ENCODE measurements around the gene TALDO1.
"Not testable (repeated sequence)": the region's sequence is repeated elsewhere in the genome, so short reads cannot be mapped to it uniquely, and the experiment has no call there.

TALDO1 gene

DNA sequence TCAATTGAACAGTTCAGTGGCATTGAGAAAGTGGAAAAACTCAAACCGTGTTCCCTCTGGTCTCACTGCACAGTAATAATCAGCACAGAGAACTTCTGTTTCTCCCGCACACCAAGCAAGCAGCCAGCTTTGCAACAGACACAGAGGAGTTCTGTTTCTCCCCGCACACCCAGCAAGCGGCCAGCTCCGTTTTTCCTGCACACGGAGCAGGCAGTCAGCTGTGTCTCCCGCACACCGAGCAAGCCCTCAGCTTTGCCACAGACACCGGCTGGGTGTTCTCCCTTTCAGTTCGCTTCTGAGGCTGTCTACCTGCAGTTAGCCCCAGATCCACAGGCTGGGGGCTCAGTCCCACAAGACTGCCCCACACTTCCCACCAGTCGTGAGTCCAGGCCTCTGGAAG, 9.9 kb upstream of the TALDO1 start:
- no peak for DNase-seq (ENCODE audit: low read depth)

DNA sequence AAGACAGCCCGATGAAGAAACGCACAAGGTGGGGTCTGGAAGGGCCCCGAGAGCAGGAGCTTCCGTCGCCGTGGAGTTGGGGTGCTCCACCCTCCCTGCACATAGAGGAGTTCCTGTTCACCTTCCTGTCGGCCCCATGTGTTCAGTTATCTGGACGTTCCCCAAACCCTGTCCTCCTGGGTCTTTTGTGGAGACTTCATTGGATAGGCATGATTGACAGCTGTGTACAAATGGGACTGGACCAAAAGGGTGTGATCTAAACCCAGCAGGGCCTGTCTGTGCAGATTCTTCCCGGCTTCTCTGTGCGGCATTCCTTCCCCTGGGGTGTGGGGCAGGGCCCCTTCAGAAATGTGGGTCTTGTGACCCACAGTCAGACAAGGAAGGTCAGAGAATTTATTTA, 9.4 kb upstream of the TALDO1 start:
- not testable (repeated sequence) for DNase-seq (ENCODE audit: low read depth)

DNA sequence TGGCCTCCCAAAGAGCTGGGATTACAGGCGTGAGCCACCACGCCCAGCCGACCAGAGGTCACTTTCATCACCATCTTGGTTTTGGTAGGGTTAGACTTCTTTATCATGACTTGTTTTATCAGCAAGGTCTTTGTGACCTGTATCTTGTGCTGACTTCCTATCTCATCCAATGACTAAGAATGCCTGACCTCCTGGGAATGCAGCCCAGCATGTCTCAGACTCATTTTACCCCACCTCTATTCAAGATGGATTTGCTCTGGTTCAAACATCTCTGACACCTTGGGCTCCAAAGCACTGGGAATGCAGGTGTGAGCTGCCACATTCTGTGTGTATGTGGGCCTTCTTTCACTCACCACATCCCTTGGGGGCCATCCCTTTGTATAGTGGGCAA, 5.1 kb upstream of the TALDO1 start:
- DNase-seq (ENCODE audit: low read depth), result no peak

DNA sequence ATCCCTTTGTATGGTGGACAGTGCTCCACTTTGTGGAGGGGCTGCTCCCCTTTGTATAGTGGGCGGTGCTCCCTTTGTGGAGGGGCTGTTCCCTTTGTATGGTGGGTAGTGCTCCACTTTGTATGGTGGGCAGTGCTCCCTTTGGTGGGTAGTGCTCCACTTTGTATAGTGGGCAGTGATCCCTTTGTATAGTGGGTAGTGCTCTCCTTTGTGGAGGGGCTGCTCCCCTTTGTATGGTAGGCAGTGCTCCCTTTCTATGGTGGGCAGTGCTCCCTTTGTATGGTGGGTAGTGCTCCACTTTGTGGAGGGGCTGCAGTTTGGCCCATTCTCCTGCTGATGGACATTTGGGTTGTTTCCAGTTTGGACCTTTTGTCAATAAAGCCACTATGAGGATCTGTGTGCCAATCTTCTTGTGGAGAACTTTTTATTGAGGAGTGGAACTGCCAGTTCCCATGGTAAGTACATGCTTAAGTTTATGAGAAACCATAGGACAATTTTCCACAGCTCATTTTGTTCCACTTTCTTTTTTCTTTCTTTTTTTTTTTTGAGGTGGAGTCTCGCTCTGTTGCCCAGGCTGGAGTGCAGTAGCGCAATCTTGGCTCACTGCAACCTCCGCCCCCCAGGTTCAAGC, 4.6 kb upstream of the TALDO1 start:
- DNase-seq (ENCODE audit: low read depth), result no peak

DNA sequence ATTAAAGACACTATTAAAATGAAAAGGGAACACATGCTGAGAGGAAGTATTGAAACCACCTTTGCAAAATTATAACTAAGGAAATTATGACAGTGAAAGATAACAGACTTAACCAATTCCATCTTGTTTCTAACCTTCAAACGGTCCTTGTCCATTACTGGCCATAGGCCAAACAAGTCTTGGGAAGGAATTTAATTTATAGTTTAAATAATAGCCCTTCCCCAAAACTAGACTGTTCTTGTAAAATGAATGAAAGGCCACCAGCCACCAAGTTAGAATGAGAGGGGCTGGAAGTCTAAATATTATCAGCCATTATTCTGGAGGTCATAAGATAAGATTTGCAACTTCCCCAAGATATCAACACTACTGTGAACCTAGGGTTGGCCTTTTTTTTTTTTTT, 1.8 kb upstream of the TALDO1 start:
- DNase-seq (ENCODE audit: low read depth), result no peak

DNA sequence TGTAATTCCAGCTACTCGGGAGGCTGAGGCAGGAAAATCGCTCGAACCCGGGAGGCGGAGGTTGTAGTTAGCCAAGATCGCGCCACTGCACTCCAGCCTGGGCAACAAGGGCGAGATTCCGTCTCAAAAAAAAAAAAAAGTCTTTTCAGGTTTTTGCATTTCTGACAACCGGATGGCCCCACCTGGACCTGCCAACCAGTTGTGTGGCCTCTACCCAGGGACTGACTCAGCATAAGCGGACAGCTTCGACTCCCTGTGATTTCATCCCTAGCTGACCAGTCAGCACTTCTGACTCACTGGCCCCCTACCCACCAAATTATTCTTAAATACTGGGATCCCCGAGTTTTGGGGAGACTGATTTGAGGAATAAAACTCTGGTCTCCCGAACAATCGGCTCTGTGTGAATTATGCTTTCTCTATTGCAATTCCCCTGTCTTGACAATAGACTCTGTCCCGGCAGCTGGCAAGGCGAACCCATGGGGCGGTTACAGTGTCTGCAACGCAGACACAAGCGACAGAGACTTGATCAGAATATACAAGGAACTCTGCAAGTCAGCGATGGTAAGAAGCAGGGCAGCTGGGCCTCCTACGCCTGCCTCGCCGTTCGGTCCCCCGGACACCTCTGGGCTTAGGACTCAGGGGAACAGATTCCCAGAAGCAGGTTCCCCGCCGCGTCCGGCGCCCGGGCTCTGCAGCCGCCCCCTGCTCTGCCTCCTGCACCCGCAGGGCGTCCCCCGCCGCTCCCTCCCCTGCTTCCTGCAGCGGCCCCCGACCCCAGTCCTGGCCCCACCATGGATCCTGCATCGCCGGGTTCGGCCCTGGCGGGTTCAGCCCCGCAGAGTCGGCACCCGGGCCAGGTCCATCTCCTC, 741 bp upstream of the TALDO1 start:
- no peak for DNase-seq (ENCODE audit: low read depth)

DNA sequence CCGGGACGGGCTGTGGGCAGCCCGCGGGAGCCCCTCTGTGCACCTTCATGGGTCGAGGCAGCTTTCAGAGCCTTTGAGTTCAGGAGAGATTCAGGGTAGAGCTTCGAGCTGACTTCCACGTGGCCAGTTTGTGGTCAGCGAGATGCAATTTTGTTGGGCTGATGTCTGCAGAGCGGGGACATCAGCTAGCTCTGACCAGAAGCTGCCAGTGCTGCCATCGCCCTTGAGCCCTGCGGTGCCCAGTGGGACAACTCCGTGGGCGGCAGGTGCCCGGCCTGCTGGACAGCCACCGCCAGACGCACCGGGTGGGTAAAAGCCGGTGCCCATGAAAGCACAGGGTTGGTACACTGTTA, 719 bp downstream of the TALDO1 start:
- no peak for DNase-seq (ENCODE audit: low read depth)

DNA sequence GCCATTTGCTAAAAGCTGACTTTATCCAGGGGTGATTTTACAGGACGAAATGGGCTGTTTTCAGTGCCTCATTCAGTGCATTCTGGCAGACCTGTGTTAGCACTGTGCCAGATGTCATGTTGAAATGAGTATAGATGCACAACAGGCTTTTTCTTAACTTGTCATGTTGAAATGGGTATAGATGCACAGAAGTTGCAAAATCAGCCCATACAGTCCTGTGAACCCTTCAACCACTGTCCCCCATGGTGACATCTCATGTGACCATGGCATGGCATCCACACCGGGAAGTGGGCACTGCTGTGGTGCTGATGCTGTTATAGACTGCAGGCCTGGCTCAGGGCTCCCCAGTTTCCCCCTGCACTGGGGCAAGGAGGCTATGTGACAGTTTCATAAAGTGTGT, 2.5 kb downstream of the TALDO1 start:
- no peak for DNase-seq (ENCODE audit: low read depth)

DNA sequence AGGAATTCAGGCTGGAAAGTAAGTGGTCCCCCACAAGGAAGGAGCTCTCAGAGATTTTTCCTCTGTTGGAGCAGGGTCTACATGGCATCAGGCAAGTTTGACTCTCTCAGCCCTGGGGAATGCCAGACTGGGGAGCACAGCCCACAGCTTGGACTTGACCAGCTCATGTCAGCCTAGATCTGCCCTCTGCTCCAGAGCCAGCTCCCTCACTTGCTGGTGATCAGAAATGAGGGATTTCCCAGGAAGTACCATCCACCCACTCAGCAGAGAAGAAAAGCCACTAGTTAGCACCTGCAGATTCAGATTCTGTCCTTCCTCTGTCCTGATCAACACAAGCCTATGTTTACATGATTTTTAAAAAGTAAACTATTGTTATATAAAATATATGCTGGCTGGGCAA, 13.0 kb downstream of the TALDO1 start:
- no peak for DNase-seq (ENCODE audit: low read depth)

DNA sequence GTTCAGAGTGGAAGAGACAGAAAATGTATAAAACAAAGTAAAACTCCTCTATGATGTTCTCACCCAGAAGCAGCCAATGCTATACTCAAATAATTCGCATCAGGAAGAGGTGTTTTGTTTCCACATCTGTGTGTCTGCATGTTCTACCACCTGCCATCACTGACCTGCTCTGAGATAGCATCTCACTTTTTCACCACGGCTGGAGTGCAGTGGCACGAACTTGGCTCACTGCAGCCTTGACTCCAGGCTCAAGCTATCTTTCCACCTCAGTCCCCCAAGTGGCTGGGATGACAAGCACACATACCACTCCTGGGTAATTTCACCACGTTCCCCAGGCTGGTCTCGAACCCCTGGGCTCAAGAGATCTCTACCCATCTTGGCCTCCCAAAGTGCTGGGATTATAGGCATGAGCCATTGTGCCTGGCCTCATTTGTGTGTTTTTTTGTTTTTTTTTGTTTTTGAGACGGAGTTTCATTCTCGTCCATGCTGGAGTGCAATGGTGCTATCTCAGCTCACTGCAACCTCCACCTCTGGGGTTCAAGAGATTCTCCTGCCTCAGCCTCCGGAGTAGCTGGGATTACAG, 14.4 kb downstream of the TALDO1 start:
- DNase-seq (ENCODE audit: low read depth), result no peak

DNA sequence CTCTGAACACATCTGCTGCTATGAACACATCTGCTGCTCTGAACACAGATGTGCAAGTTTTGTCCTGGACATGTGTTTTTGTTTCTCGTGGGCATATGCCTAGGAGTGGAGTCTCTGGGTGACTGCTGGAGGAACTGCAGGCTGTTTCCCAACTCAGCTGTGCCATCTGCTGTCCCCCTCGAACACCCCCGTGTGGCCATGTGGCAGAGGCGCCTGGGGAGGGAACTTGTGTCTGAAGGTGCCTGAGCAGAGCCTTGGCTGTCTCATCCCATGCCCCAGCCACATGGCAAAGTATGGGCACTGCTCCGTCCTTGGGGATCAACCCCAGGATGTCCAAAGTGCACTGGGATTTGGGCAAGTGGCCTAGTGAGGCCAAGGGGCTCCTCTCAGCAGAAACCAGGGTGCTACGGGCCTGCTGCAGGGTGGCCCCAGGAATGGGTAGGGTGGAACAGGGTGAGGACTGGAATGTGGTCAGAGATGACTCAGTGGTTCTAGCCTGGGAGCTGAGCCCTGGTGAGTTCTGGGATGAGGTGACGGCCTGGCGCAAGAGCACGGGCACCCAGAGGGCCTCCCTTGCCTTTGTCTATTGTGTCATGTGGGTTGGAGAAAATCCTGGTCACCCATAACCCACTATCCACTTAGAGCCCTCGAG, 15.3 kb downstream of the TALDO1 start:
- peak; percentile 83 for DNase-seq (ENCODE audit: low read depth)

DNA sequence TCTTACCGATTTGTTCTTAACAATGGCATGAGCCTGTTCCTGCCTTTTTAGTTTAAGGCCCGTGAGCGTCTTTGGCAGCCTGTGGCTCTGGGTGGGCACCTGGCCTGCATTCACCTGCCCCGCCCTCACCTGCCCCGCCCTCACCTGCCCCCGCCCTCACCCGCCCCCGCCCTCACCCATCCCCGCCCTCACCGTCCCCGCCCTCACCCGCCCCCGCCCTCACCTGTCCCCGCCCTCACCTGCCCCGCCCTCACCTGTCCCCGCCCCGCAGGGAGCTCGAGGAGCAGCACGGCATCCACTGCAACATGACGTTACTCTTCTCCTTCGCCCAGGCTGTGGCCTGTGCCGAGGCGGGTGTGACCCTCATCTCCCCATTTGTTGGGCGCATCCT, 15.8 kb downstream of the TALDO1 start:
- DNase-seq (ENCODE audit: low read depth), result no peak

DNA sequence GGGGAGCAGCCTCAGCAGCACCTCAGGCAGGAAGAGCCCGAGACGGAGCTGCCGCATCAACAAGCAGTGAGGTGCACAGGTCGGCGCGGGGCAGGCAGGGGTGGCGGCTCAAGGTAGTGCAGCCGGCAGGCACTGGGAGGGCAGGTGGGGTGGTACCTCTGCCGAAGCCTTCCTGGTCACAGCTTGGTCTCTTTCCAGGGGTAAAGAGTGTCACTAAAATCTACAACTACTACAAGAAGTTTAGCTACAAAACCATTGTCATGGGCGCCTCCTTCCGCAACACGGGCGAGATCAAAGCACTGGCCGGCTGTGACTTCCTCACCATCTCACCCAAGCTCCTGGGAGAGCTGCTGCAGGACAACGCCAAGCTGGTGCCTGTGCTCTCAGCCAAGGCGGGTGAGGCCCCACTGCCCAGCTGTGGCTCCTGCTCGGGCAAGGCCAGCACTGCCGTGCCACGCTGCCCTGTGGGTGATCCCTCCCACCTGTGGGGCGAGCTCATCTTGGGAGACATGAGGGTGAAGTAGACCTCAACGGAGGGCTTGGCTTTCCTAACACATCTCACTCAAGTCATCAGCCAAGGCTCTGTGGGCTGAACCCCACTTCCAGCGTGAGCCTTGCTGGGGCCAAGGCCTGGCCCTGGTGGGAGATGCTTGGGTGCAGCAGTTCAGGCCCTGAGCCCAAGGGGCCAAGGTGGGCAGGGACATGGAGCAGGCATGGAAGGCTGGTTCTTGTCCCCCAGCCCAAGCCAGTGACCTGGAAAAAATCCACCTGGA, 16.5 kb downstream of the TALDO1 start:
- DNase-seq (ENCODE audit: low read depth), result no peak

DNA sequence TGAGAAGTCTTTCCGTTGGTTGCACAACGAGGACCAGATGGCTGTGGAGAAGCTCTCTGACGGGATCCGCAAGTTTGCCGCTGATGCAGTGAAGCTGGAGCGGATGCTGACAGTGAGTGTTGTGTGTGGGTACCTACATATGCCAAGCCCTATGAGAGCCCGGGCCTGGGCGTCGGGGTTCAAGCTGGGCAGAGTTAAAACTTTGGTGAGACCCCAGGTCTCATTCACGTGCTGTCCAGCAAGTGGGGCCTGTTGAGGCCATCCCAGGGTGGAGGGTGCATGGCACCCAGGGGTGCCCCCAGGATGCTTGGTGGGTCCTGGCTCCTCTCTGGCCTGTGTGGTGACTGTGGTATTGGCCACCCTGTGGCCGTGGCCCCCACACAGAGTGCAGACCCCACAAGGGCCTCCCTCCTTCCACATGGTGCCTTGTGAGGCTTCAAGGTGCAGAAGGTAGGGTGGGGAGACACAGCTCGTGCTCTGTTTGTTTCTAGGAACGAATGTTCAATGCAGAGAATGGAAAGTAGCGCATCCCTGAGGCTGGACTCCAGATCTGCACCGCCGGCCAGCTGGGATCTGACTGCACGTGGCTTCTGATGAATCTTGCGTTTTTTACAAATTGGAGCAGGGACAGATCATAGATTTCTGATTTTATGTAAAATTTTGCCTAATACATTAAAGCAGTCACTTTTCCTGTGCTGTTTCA, 17.2 kb downstream of the TALDO1 start:
- DNase-seq (ENCODE audit: low read depth), result no peak

DNA sequence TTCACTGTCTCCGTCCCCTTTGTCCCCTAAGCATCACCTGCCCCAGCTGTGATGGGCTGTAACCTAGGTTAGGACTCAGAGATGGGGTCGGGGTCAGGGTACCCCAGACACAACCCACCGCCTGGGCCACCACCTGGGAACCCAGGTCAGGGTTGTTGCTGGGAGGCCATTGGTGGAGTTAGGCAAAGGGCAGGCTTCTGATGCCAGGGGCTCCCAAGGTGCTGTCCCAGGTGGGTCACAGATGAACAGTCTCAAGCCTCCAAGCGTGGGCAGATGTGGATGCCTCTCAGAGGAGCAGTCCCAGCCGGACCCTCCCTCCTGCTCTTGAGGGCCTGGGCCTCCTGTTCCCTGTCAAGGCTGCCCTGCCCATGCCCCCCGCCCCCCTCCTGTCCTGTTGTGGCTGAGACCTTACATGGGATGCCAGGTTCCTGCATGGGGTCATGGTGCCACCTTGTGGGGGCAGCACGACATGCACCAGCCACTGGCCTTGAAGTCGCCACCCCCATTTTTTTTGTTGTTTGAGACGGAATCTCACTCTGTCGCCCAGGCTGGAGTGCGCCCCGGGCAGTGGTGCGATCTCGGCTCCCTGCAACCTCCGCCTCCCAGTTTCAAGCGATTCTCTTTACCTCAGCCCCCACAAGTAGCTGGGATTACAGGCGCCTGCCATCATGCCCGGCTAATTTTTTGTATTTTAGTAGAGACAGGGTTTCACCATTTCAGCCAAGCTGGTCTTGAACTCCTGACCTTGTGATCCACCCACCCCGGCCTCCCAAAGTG, 17.9 kb downstream of the TALDO1 start:
- DNase-seq (ENCODE audit: low read depth), result no peak

DNA sequence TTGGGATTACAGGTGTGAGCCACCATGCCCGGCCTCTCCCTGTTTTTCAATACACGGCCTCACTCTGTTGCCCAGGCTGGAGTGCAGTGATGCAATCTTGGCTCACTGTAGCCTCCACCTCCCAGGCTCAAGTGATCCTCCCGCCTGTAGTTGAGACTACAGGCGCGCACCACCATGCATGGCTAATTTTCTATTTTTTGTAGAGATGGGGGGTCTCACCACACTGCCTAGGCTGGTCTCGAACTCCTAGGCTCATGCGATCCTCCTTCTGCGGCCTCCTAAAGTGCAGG, 18.5 kb downstream of the TALDO1 start:
- DNase-seq (ENCODE audit: low read depth), result no peak

DNA sequence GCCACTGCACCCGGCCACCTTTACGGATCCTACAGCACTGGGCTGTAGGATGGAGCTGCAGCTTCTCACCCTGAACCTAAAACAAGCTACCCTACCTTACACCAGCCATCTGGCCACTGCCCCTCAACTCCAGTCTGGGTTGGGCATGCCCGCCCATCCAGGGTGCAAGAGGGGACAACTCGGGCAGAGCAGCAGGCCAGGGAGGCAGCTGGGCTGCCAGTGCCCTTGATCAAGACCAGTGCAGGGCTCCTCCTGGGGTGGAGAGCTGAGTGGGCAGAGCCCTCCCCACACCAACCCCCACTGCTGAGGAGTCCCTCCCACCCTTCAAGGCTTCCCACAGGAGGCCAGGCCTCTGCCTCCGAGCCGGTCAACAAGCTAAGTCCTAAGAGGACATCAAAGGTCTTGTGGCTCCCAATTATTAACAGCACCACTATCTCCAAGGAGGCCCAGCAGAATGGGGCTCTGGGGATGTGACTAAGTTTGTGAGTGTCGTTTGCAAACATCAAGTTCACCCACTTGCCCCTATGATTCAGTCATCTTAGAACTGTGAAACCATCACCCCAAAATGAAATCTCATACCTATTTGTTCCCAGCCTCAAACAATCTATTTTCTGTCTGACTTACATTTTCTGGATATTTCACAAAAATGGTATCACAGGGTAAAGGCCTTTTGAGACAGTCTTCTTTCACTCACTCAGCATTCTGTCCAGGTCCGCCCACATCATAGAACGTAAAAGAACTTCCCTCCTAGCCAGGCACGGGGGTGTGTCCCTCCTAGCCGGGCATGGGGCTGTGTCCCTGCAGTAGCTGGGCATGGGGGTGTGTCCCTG, 19.1 kb downstream of the TALDO1 start:
- no peak for DNase-seq (ENCODE audit: low read depth)

DNA sequence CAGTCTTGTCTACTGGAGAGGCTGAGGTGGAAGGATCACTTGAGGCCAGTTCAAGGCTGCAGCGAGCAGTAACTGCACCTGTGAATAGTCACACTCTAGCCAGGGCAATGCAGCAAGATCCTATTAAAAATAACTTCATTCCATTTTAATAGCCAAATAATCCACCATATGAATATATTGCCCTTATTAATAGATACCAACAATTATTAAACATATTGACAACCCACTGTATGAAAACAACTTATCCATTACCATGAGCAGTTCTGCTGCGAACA, 19.6 kb downstream of the TALDO1 start:
- DNase-seq (ENCODE audit: low read depth), result no peak

DNA sequence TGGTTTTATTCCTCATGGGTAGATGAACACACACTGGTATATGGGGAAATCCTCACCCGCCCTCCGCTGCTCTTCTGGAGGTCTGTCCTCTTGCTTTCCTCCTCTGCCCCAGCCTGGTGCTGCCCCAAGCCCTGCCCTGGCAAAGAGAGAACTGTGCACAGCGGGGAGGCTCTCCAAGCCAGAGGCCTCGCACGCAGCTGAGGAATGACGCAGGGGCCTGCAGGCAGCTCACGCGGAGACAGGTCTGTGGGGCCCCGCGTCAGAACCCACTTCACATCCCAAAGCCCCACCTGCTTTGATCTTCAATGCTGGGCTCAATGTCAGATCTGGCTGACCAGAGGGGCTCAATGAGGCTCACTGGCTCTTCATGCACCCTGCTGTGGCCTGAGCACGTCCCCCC, 20.0 kb downstream of the TALDO1 start:
- no peak for DNase-seq (ENCODE audit: low read depth)

DNA sequence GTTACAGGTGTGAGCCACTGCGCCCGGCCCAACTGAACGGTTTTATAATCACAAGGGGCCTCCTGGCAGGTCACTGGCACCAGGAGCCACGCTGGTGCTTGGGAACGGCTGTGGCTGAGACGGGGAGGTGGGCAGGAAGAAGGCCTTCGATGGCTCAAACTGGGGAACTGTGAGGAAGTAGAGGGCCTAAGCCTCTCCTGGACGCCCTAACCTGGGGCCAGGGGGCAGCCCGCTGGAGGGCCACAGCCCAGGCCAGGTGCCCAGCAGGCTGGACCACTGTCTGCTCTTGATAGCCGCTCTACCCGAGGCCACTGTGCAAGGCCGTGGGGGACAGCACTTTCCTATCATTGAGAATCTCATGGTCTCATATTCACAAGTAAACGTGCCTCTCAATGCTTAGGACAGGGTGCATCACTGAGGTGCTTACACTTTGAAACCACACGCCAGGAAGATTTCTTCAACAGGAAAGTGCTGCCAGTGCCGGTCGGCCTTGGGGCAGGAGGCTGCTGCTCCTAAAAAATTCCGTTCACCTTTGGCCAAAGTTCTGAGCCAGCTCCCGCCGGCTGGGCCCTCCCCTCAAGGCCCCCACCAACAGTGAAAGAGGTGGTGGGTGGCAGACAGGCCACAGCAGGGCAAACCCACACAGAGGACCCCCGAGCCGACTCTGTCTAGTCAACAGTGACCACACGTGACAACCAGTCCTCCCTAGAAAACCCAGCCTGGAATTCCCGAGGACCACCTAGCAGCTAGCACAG, 22.8 kb downstream of the TALDO1 start:
- DNase-seq (ENCODE audit: low read depth), result no peak
